Measurements from ENCODE around the gene MS4A15.
"Not testable (repeated sequence)": the region's sequence is repeated elsewhere in the genome, so short reads cannot be mapped to it uniquely, and the experiment has no call there.

MS4A15 gene

DNA sequence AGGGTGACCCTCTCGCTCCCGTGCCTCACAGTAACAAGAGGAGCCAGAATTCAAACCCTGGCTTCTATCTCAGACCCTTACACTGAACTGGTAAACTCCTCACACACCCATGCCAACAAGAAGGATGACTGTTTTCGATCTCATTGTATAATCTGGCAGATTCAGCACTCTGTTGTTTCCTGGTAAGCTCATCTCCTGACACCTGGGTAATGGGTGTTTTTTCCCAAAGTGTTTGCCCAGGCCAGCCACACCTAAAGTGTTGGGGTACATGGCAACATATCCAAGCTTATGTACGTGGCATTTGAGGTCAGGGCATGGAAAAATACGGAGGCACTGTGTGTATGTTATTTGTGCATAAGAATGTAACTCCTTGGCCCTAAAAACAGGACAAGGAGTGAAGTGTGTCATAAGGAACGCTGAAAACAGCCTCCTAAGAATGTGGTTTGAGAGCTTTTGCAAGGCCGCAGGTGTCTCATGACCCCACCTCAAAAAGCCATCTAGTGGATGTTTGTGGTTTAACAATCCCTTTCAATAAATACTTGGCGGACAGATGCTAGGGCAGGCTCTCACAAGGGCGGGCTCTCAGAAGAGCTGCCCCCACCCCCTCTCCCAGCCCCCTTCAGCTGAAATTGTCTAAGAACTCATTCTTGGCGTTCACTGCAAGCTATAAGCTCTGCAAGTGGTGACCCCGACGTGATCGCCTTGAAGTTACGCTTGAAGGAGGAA is at the start of gene MS4A15:
Gene MS4A15 (plus strand): TSS at position 561 of the 726 bp plus-strand sequence. CDS start 6,867 bp downstream, outside the sequence.
- in situ Hi-C loops (cut with MboI; ENCODE audit: low sequenced_read_pairs) = no loop called here
- no peaks in the 10 kb centered on the region for H3K4me1 ChIP-seq
- no peak within 1 kb of the TSS for H3K4me3 ChIP-seq
- peaks cover 13% of the 10 kb centered on the region for H3K27me3 ChIP-seq (ENCODE audit: low read depth)
- H3K36me3 ChIP-seq (replicated peaks) = no peaks in the 10 kb centered on the region
- DNase-seq (ENCODE audit: low spot score in 2 of 2) = peak; percentile 36 to 44
- no peaks in the 10 kb centered on the region for H3K9me3 ChIP-seq

DNA sequence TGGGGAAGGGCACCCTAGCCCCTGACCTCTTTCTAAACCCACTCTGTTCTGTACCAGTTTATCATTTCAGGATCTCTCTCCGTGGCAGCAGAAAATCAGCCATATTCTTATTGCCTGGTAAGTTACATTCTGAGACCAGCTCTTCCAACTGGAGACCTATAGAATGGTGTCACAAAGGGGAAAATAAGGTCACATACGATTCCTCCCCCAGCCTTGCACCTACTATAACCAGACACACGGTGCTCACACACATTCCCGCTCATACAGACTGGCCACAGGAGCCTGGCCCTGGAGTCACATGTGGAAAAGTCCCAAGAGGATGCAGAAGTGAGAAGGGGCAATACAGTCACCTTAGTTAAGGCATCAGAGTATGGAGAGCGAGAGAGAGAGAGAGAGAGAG is 49.7 kb upstream of the MS4A15 start:
- DNase-seq (ENCODE audit: low spot score in 2 of 2) = no peak
- no peak overlapping the region for H3K4me3 ChIP-seq
- no peaks in the 10 kb centered on the region for H3K9me3 ChIP-seq
- H3K36me3 ChIP-seq (replicated peaks) = no peaks in the 10 kb centered on the region
- no peaks in the 10 kb centered on the region for H3K4me1 ChIP-seq
- in situ Hi-C loops (cut with MboI; ENCODE audit: low sequenced_read_pairs) = no loop called here
- H3K27me3 ChIP-seq (ENCODE audit: low read depth) = no peaks in the 10 kb centered on the region

- no peaks in the 10 kb centered on the region for H3K9me3 ChIP-seq
- no peak for DNase-seq (ENCODE audit: low spot score in 2 of 2)
- in situ Hi-C loops (cut with MboI; ENCODE audit: low sequenced_read_pairs) = no loop called here
- no peaks in the 10 kb centered on the region for H3K4me1 ChIP-seq
- H3K27me3 ChIP-seq (ENCODE audit: low read depth) = no peaks in the 10 kb centered on the region
- no peaks in the 10 kb centered on the region for H3K36me3 ChIP-seq (replicated peaks)
- H3K4me3 ChIP-seq = no peak overlapping the region
Observed at GRCh38 chr11:60710482-60710881, 46.2 kb upstream of the MS4A15 start.

GRCh38 chr11:60711276-60711675 is 45.4 kb upstream of the MS4A15 start:
- no peak overlapping the region for H3K4me3 ChIP-seq
- DNase-seq (ENCODE audit: low spot score in 2 of 2) = no peak
- in situ Hi-C loops (cut with MboI; ENCODE audit: low sequenced_read_pairs) = no loop called here
- H3K27me3 ChIP-seq (ENCODE audit: low read depth) = no peaks in the 10 kb centered on the region
- H3K4me1 ChIP-seq = no peaks in the 10 kb centered on the region
- no peaks in the 10 kb centered on the region for H3K36me3 ChIP-seq (replicated peaks)
- H3K9me3 ChIP-seq = no peaks in the 10 kb centered on the region

- DNase-seq (ENCODE audit: low spot score in 2 of 2) = not testable (repeated sequence)
Observed at GRCh38 chr11:60713423-60713822, 43.2 kb upstream of the MS4A15 start.

DNA sequence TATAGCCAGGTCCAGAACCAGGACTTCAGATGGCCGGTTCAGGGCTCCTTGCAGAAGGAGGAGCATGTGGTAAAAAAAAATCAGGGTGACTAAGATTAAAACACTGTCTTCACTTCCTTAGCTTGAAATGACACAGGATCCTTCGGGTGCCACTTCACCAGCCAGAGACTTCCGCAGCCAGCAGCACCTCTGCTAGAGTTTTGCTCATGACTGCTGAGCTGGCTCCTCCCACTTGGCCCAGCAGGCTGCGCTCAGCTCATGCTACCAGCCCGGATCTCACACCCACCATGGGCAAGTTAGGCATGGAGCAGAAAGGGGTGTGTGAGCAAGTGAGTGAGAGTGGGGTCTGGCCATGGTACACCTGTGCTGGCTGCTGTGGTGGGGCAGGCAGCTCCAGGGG is 38.7 kb upstream of the MS4A15 start:
- H3K4me3 ChIP-seq = no peak overlapping the region
- no peaks in the 10 kb centered on the region for H3K36me3 ChIP-seq (replicated peaks)
- 0 out of 2 replicates have a peak, but pooled peaks cover 2% of the 10 kb centered on the region for H3K9me3 ChIP-seq
- in situ Hi-C loops (cut with MboI; ENCODE audit: low sequenced_read_pairs) = no loop called here
- no peaks in the 10 kb centered on the region for H3K4me1 ChIP-seq
- no peak for DNase-seq (ENCODE audit: low spot score in 2 of 2)
- no peaks in the 10 kb centered on the region for H3K27me3 ChIP-seq (ENCODE audit: low read depth)

More at GRCh38 chr11:60713423-60713822, 43.2 kb upstream of the MS4A15 start:
- H3K9me3 ChIP-seq; H3K4me1 ChIP-seq; H3K4me3 ChIP-seq; H3K27me3 ChIP-seq (ENCODE audit: low read depth); H3K36me3 ChIP-seq (replicated peaks); in situ Hi-C loops (cut with MboI; ENCODE audit: low sequenced_read_pairs): not testable (repeated sequence)

DNA sequence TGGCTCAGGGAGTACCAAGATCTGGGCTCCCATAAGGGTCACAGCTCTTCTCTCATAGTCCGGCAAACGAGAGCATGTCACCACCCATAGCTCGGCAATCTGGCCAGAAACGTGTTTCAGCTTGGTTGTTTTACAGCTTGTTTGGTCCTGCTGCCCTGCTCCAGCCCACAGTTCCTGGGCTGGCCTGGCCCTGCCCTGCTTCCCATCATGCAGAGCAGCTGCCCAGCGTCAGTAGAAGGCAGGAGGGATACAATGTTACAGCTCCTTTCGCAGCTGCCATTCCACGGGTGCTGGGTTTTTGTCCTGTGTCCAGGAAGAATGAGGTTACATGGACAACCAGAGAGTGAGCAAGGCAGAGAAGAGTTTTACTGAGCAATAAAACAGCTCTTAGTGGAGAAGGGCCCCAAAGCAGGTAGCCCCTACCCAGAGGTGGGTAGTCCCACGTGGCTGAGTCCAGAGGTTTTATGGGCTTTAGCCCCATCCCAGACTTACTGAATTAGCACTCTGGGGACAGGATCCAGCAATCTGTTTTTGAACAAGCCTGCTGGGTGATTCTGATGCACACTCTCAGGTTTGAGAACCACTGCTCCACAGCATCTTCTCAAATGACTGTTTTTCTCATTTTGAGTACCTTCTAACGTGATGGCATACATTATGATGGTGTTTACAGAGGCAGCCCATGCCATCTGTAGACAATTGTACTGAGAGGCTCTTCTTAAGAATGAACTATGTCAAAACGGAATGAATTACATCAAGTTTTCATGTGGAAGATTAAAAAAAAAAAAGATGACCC is 37.9 kb upstream of the MS4A15 start:
- no peaks in the 10 kb centered on the region for H3K36me3 ChIP-seq (replicated peaks)
- H3K4me1 ChIP-seq = no peaks in the 10 kb centered on the region
- in situ Hi-C loops (cut with MboI; ENCODE audit: low sequenced_read_pairs) = no loop called here
- H3K27me3 ChIP-seq (ENCODE audit: low read depth) = no peaks in the 10 kb centered on the region
- no peak for DNase-seq (ENCODE audit: low spot score in 2 of 2)
- H3K4me3 ChIP-seq = no peak overlapping the region
- 0 out of 2 replicates have a peak, but pooled peaks cover 2% of the 10 kb centered on the region for H3K9me3 ChIP-seq

- Histone ChIP-seq H3K4me1 (no peaks in the 10 kb centered on the region), H3K9me3 (0 out of 2 replicates have a peak, but pooled peaks cover 2% of the 10 kb centered on the region), H3K27me3 (ENCODE audit: low read depth) (no peaks in the 10 kb centered on the region), H3K36me3 (replicated peaks) (no peaks in the 10 kb centered on the region), H3K4me3 (no peak overlapping the region)
- in situ Hi-C loops (cut with MboI; ENCODE audit: low sequenced_read_pairs) = no loop called here
- no peak for DNase-seq (ENCODE audit: low spot score in 2 of 2)
Observed at GRCh38 chr11:60719391-60719790, 37.3 kb upstream of the MS4A15 start.

DNA sequence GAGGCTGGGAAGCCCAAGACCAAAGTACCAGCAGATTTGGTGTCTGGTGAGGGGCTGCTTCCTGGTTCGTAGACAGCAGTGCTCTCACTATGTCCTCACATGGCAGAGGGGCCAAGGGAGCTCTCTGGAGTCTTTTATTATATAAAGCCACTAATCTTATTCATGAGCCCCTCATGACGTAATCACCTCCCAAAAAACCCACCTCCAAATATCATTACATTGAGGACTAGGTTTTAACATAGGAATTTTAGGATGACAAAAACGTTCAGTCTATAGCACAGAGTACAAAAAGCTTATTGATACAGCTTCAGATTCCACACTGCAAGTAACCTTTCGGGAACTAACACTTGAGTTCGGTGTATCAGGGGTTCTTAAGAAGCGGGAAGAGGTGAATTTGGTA is 36.2 kb upstream of the MS4A15 start:
- no peaks in the 10 kb centered on the region for H3K27me3 ChIP-seq (ENCODE audit: low read depth)
- H3K4me3 ChIP-seq = no peak overlapping the region
- no peak for DNase-seq (ENCODE audit: low spot score in 2 of 2)
- 0 out of 2 replicates have a peak, but pooled peaks cover 2% of the 10 kb centered on the region for H3K9me3 ChIP-seq
- H3K36me3 ChIP-seq (replicated peaks) = no peaks in the 10 kb centered on the region
- no peaks in the 10 kb centered on the region for H3K4me1 ChIP-seq
- in situ Hi-C loops (cut with MboI; ENCODE audit: low sequenced_read_pairs) = no loop called here

DNA sequence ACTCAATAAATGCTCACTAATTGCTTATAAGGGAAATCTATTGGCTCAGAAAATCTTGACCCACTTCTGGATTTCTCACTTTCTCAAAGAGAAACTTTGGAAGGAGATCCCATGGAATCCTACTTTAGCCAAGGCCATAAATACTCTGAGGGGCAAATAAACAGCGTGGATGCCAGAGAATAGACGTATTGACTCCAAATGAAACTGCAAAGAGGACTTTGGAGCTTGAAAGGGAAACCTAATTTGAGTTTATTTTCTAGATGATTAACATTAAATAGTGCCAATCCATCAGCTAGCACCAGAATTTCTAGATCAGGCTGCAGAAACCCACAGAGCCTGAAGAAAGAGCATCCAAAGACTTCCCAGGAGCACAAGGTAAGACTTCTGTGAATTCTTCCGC is 32.2 kb upstream of the MS4A15 start, which contains the start of gene MS4A18:
Gene MS4A18 (plus strand): TSS at position 301 of the 400 bp plus-strand sequence.
- H3K4me3 ChIP-seq = no peak within 1 kb of the TSS
- DNase-seq (ENCODE audit: low spot score in 2 of 2) = no peak
- H3K36me3 ChIP-seq (replicated peaks) = no peaks in the 10 kb centered on the region
- no peaks in the 10 kb centered on the region; the same call in 1 of the 2 replicates for H3K27me3 ChIP-seq (ENCODE audit: low read depth)
- no peaks in the 10 kb centered on the region for H3K4me1 ChIP-seq
- H3K9me3 ChIP-seq = no peaks in the 10 kb centered on the region
- in situ Hi-C loops (cut with MboI; ENCODE audit: low sequenced_read_pairs) = no loop called here

GRCh38 chr11:60725592-60725991 is 31.1 kb upstream of the MS4A15 start:
- Histone ChIP-seq H3K27me3 (ENCODE audit: low read depth) (no peaks in the 10 kb centered on the region; the same call in 1 of the 2 replicates), H3K4me3 (no peak overlapping the region), H3K4me1 (no peaks in the 10 kb centered on the region), H3K36me3 (replicated peaks) (no peaks in the 10 kb centered on the region), H3K9me3 (no peaks in the 10 kb centered on the region)
- in situ Hi-C loops (cut with MboI; ENCODE audit: low sequenced_read_pairs) = no loop called here
- DNase-seq (ENCODE audit: low spot score in 2 of 2) = no peak

GRCh38 chr11:60731586-60731985 is 25.1 kb upstream of the MS4A15 start:
- in situ Hi-C loops (cut with MboI; ENCODE audit: low sequenced_read_pairs) = no loop called here
- H3K4me3 ChIP-seq = no peak overlapping the region

DNA sequence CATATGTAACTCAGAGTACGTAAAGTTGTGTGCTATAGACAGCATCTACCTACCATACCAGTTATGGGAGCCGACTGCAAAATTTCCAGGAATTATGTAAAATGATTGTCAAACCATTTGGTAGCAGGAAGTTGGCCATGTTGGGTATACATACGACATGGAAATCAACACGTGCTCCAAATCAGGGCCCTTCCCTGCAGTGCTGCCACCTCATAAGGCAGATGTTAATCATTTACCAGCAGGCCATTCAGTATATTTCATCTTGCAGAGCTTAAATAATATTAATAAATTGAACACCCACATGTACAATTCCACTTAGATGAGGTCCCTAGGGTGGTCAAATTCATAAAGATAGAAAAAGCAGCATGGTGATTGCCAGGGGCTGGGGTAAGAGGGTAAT is 22.4 kb upstream of the MS4A15 start:
- no peaks in the 10 kb centered on the region for H3K27me3 ChIP-seq (ENCODE audit: low read depth)

More at GRCh38 chr11:60731586-60731985, 25.1 kb upstream of the MS4A15 start:
- Histone ChIP-seq H3K9me3 (no peaks in the 10 kb centered on the region), H3K4me1 (no peaks in the 10 kb centered on the region), H3K36me3 (replicated peaks) (no peaks in the 10 kb centered on the region), H3K27me3 (ENCODE audit: low read depth) (no peaks in the 10 kb centered on the region; the same call in 1 of the 2 replicates)
- no peak for DNase-seq (ENCODE audit: low spot score in 2 of 2)

GRCh38 chr11:60739114-60739513 is 17.6 kb upstream of the MS4A15 start:
- H3K4me1 ChIP-seq = no peaks in the 10 kb centered on the region
- H3K9me3 ChIP-seq = no peaks in the 10 kb centered on the region
- no peak overlapping the region for H3K4me3 ChIP-seq
- no peaks in the 10 kb centered on the region for H3K36me3 ChIP-seq (replicated peaks)
- H3K27me3 ChIP-seq (ENCODE audit: low read depth) = no peaks in the 10 kb centered on the region
- no peak for DNase-seq (ENCODE audit: low spot score in 2 of 2)
- in situ Hi-C loops (cut with MboI; ENCODE audit: low sequenced_read_pairs) = no loop called here

More for the DNA sequence above, 22.4 kb upstream of the MS4A15 start:
- Histone ChIP-seq H3K9me3 (no peaks in the 10 kb centered on the region), H3K4me1 (no peaks in the 10 kb centered on the region), H3K4me3 (no peak overlapping the region), H3K36me3 (replicated peaks) (no peaks in the 10 kb centered on the region)
- in situ Hi-C loops (cut with MboI; ENCODE audit: low sequenced_read_pairs) = no loop called here
- no peak for DNase-seq (ENCODE audit: low spot score in 2 of 2)

Data from HAP-1 (cell line).